SU-DHL-6 (cell line): ENCODE results near the gene RNASE8.

Source experiments
- H2AFZ ChIP-seq: fragments of 200-600 bp; sonication (generic); 2 replicates; pipeline ENCODE4 v1.6.1; 2014; ENCODE audit warnings: low read depth, mild to moderate bottlenecking, moderate library complexity, mixed read lengths, antibody characterized with exemption, low read length; ENCODE audit not compliant: severe bottlenecking
- H3F3A ChIP-seq: fragments of 200-600 bp; shearing (Covaris generic); 2 replicates; pipeline ENCODE4 v1.6.0; 2016; ENCODE audit warnings: antibody characterized with exemption, mild to moderate bottlenecking; ENCODE audit not compliant: insufficient read depth
- H3K27ac ChIP-seq: fragments of 200-600 bp; sonication (generic); 2 replicates; pipeline ENCODE4 v1.5.1; 2016; ENCODE audit warnings: low read depth, mild to moderate bottlenecking, low read length, moderate library complexity, mixed read lengths
- H3K27me3 ChIP-seq: fragments of 200-600 bp; sonication (generic), shearing (Covaris generic); 2 replicates; pipeline ENCODE4 v1.6.0; 2014; ENCODE audit warnings: mild to moderate bottlenecking, low read length
- H3K36me3 ChIP-seq: fragments of 200-600 bp; sonication (generic); 2 replicates; pipeline ENCODE4 v1.6.1; 2014; ENCODE audit warnings: mild to moderate bottlenecking, low read length, mixed read lengths
- H3K4me2 ChIP-seq: fragments of 300-600, 200-600 bp; shearing (Covaris generic), sonication (generic); 2 replicates; pipeline ENCODE4 v1.6.0; 2014; ENCODE audit warnings: low read length, low read depth, mild to moderate bottlenecking; ENCODE audit not compliant: poor library complexity, severe bottlenecking
- H3K4me3 ChIP-seq: fragments of 200-600 bp; sonication (generic); 2 replicates; pipeline ENCODE4 v1.5.1; 2014; ENCODE audit warnings: antibody characterized with exemption, low read length, mild to moderate bottlenecking, mixed read lengths; ENCODE audit not compliant: insufficient read depth, poor library complexity, severe bottlenecking
- H3K79me2 ChIP-seq: fragments of 200-600 bp; sonication (generic); 2 replicates; pipeline ENCODE4 v1.6.1; 2014; ENCODE audit warnings: mild to moderate bottlenecking, low read length, moderate library complexity; ENCODE audit not compliant: insufficient read depth
- H3K9ac ChIP-seq: fragments of 200-600 bp; sonication (generic); 2 replicates; pipeline ENCODE4 v1.7.0; 2014; ENCODE audit warnings: mild to moderate bottlenecking, low read length
- H3K9me2 ChIP-seq: fragments of 200-600 bp; sonication (generic); replicated peaks from 2 replicates; pipeline ENCODE4 v1.6.1; 2014; ENCODE audit warnings: low read length; ENCODE audit not compliant: insufficient read depth
- H3K9me3 ChIP-seq: fragments of 200-600 bp; sonication (generic); 2 replicates; pipeline ENCODE4 v1.6.1; 2014; ENCODE audit warnings: low read length, mixed read lengths; ENCODE audit not compliant: insufficient read depth
- H4K20me1 ChIP-seq: fragments of 200-600 bp; sonication (generic); 2 replicates; pipeline ENCODE4 v1.6.1; 2014; ENCODE audit warnings: low read depth, mild to moderate bottlenecking, antibody characterized with exemption, low read length, moderate library complexity, mixed read lengths
- CTCF ChIP-seq: fragments of 200-600 bp; sonication (generic); IDR thresholded peaks from one replicate; pipeline ENCODE4 v1.5.1; 2017; ENCODE audit warnings: antibody characterized with exemption, mild to moderate bottlenecking, low read length, moderate library complexity; ENCODE audit not compliant: insufficient read depth, poor library complexity, severe bottlenecking
- EZH2phosphoT487 ChIP-seq: fragments of 200-600 bp; sonication (generic), shearing (Covaris generic); conservative IDR thresholded peaks from 2 replicates; pipeline ENCODE4 v1.6.1; 2018; ENCODE audit warnings: mild to moderate bottlenecking, antibody characterized with exemption, low read length, moderate library complexity, mixed read lengths

RNASE8 gene

DNA sequence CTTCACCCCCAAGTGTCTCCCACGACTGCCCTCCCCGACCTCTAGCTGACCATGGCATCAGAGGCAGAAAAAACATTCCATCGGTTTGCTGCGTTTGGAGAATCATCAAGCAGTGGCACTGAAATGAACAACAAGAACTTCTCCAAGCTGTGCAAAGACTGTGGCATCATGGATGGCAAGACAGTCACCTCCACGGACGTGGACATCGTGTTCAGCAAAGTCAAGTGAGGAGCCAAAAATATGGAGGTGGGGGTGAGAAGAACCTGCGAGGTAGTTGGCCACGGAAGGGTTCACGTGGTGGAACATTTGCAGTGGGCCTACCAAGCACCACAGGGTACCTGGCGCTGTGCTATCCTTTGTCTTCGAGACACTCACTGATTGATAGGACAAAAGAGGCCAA is 27.1 kb upstream of the RNASE8 start:
- no peak for TF ChIP-seq CTCF
- no peak for TF ChIP-seq EZH2phosphoT487
- no peak overlapping the region for H2AFZ ChIP-seq
- no peaks in the 10 kb centered on the region for H3K27me3 ChIP-seq

DNA sequence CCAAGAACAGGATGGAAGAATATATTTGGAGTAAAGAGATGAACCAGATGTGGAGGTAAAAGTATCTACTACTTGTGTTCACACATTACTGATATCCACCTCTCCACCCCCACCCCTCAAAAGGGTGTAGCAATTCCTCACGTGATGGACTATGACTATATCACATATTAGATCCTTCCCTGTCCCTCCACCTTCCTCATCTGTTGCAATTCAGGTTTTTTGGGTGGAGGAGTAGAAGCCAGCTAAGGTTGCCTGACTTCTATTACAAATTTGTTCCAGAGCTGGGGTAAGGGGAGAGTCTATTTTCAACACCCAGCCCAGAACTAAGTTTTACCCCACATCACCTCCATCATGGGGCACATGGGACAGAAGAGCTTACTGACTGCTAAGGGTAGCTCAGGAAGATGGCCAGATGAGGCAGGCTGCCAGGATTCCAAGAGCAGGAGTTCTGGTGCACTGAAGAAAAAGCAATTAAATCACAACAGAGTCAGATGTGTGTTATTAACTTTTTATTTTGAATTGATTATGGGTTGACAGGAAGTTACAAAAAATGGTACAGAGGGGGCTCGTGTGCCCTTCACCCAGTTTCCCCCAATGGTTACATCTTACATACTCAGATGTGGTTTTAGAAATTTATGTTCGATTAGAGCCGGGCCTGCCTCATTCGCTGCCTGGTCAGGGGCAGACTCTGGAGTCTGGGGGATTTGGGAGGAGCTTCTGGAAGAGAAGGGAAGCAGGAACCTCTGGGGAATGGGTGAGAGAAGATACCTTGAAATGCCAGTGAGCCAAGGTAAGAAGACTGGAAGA is 25.1 kb upstream of the RNASE8 start:
- Histone ChIP-seq H2AFZ (no peak overlapping the region), H3K36me3 (no peaks in the 10 kb centered on the region), H3K79me2 (no peaks in the 10 kb centered on the region), H3F3A (no peaks in the 10 kb centered on the region), H3K4me3 (no peak overlapping the region), H3K9ac (no peak overlapping the region), H3K27me3 (no peaks in the 10 kb centered on the region), H3K9me3 (no peaks in the 10 kb centered on the region), H3K9me2 (no peaks in the 10 kb centered on the region), H4K20me1 (no peaks in the 10 kb centered on the region), H3K27ac (no peak overlapping the region), H3K4me2 (no peak overlapping the region)
- TF ChIP-seq CTCF: no peak
- no peak for TF ChIP-seq EZH2phosphoT487

More for the DNA sequence above, 27.1 kb upstream of the RNASE8 start:
- Histone ChIP-seq H3K9me2 (no peaks in the 10 kb centered on the region), H4K20me1 (no peaks in the 10 kb centered on the region), H3F3A (no peaks in the 10 kb centered on the region), H3K79me2 (no peaks in the 10 kb centered on the region), H3K4me3 (no peak overlapping the region), H3K4me2 (no peak overlapping the region), H3K36me3 (no peaks in the 10 kb centered on the region), H3K9me3 (no peaks in the 10 kb centered on the region), H3K27ac (no peak overlapping the region), H3K9ac (no peak overlapping the region)

DNA sequence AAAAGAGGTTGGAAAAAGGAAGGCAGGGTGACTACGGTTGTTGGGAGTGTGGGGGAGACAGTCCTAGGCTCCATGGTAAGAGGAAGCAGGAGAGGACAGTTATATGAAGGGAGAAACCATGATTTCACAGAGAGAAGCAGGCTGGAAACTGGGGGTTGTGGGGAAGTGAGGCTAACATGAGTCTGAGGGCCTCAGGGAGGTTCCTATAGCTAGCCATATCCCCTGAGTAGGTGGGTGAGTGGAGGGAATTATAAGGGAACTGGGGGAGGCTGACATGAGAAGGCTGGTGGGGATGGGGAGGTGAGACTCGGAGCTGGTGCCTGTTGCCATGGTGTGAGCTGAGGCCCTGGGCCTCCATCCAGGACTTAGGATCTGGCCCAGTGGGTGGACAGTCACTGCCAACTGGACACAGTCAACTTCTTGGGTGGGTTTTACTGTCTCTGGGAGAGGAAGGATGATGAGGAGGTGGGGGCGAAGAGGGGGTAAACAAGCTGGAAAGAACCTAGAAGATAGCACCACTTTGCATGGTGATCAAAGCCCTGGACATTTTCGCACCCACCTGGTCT is 24.4 kb upstream of the RNASE8 start:
- H3K79me2 ChIP-seq: no peaks in the 10 kb centered on the region
- H3K9me3 ChIP-seq: no peaks in the 10 kb centered on the region
- H3K9me2 ChIP-seq: no peaks in the 10 kb centered on the region
- H3K36me3 ChIP-seq: no peaks in the 10 kb centered on the region
- no peaks in the 10 kb centered on the region for H3K27me3 ChIP-seq
- no peak for TF ChIP-seq EZH2phosphoT487
- no peak for TF ChIP-seq CTCF
- no peak overlapping the region for H3K27ac ChIP-seq
- no peak overlapping the region for H3K4me2 ChIP-seq
- no peaks in the 10 kb centered on the region for H3F3A ChIP-seq
- H3K9ac ChIP-seq: no peak overlapping the region
- H2AFZ ChIP-seq: no peak overlapping the region
- H4K20me1 ChIP-seq: no peaks in the 10 kb centered on the region
- H3K4me3 ChIP-seq: no peak overlapping the region
